Measurements from ENCODE around the gene SOHLH2. TPM values are rescaled to one million over a fixed set of nuclear protein-coding genes. Genes with fewer than 3 reads are reported as not detected.

The SOHLH2 gene
- total RNA-seq, 1 experiment from 2014 or later: 5.8 TPM

DNA sequence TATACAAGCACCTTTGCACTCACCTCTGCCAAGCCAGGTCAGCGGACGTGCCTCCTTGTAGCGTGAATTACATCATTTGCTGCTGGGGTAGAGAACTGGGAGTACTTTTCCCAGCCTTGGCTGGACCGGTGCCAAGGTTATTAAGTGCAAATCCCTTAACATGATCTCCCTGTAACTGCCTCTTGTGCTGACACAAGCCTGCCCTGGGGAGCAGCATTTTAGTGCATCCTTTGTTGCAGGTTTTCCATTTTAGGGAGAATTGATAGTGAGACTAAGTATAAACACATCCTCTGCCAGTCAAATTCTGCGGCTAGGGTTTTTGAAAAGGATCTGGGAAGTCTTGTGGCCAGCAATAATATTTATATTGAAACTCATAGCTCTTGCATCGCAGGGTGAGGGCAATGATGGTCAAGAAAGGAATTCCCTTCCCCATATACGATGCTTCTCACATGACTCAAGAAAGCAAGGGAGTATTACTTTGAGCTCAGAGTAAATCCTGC, 50.5 kb downstream of the SOHLH2 start:
- no peaks in the 10 kb centered on the region for H3K9me3 Mint-ChIP-seq
- DNase-seq (ENCODE audit: low spot score): no peak

DNA sequence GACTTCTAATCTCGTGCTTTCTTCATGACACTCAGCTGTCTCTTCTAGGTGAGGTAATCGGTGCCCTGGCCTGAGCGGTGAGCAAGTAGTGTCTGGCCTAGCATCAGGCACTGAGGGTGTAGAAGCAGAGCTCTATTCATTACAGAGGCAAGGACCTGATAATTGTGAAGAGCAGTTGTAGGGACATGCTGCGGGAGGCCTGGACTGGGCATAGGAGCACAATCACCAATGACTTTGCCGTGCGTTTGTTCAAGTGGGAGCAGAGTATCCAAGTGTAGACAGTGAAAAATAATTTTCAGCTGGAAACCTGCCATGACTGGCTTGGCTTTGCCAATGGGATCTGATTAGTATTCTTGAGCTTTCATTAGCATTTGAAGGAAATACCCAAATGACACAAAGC, 51.1 kb downstream of the SOHLH2 start:
- CTCF ChIA-PET: interaction anchor here (0.5 kb wide), 1 partner anchor 115 kb away, joined by 4 read pairs; no protein-coding TSS in a partner anchor
- H3K36me3 Mint-ChIP-seq: no peaks in the 10 kb centered on the region
- no peak overlapping the region for H3K4me3 Mint-ChIP-seq
- H3K27me3 Mint-ChIP-seq (ENCODE audit: low read depth): no peaks in the 10 kb centered on the region
- ATAC-seq: peak; percentile 32
- TF ChIP-seq FOXK1 (CRISPR knock-in tag; IDR thresholded peaks at IDR 0.05) (no peak), MXD4 (CRISPR knock-in tag; IDR thresholded peaks at IDR 0.05; ENCODE audit: borderline replicate concordance) (no peak), ZNF396 (CRISPR knock-in tag; IDR thresholded peaks at IDR 0.05; ENCODE audit: borderline replicate concordance) (no peak), ELF4 (CRISPR knock-in tag; IDR thresholded peaks at IDR 0.05; ENCODE audit: low read depth) (no peak), JAZF1 (CRISPR knock-in tag; IDR thresholded peaks at IDR 0.05) (no peak), NR3C1 (CRISPR knock-in tag; conservative IDR thresholded peaks at IDR 0.05; ENCODE audit: low read depth) (no peak), RELA (CRISPR knock-in tag; IDR thresholded peaks at IDR 0.05; ENCODE audit: borderline replicate concordance) (no peak), SMAD4 (CRISPR knock-in tag; IDR thresholded peaks at IDR 0.05) (no peak), NR2C2 (CRISPR knock-in tag; IDR thresholded peaks at IDR 0.05) (no peak), TEAD1 (CRISPR knock-in tag; IDR thresholded peaks at IDR 0.05) (no peak), EMX1 (CRISPR knock-in tag; IDR thresholded peaks at IDR 0.05) (no peak)
- TF ChIP-seq, protein P1, sequence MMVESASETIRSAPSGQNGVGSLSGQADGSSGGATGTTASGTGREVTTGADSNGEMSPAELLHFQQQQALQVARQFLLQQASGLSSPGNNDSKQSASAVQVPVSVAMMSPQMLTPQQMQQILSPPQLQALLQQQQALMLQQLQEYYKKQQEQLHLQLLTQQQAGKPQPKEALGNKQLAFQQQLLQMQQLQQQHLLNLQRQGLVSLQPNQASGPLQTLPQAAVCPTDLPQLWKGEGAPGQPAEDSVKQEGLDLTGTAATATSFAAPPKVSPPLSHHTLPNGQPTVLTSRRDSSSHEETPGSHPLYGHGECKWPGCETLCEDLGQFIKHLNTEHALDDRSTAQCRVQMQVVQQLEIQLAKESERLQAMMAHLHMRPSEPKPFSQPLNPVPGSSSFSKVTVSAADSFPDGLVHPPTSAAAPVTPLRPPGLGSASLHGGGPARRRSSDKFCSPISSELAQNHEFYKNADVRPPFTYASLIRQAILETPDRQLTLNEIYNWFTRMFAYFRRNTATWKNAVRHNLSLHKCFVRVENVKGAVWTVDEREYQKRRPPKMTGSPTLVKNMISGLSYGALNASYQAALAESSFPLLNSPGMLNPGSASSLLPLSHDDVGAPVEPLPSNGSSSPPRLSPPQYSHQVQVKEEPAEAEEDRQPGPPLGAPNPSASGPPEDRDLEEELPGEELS (CRISPR knock-in tag; IDR thresholded peaks at IDR 0.05): no peak
- TF ChIP-seq, protein P2, sequence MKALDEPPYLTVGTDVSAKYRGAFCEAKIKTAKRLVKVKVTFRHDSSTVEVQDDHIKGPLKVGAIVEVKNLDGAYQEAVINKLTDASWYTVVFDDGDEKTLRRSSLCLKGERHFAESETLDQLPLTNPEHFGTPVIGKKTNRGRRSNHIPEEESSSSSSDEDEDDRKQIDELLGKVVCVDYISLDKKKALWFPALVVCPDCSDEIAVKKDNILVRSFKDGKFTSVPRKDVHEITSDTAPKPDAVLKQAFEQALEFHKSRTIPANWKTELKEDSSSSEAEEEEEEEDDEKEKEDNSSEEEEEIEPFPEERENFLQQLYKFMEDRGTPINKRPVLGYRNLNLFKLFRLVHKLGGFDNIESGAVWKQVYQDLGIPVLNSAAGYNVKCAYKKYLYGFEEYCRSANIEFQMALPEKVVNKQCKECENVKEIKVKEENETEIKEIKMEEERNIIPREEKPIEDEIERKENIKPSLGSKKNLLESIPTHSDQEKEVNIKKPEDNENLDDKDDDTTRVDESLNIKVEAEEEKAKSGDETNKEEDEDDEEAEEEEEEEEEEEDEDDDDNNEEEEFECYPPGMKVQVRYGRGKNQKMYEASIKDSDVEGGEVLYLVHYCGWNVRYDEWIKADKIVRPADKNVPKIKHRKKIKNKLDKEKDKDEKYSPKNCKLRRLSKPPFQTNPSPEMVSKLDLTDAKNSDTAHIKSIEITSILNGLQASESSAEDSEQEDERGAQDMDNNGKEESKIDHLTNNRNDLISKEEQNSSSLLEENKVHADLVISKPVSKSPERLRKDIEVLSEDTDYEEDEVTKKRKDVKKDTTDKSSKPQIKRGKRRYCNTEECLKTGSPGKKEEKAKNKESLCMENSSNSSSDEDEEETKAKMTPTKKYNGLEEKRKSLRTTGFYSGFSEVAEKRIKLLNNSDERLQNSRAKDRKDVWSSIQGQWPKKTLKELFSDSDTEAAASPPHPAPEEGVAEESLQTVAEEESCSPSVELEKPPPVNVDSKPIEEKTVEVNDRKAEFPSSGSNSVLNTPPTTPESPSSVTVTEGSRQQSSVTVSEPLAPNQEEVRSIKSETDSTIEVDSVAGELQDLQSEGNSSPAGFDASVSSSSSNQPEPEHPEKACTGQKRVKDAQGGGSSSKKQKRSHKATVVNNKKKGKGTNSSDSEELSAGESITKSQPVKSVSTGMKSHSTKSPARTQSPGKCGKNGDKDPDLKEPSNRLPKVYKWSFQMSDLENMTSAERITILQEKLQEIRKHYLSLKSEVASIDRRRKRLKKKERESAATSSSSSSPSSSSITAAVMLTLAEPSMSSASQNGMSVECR (CRISPR knock-in tag; IDR thresholded peaks at IDR 0.05; ENCODE audit: borderline replicate concordance): no peak
- no peak overlapping the region for H3K27ac Mint-ChIP-seq
- DNase-seq (ENCODE audit: low spot score): no peak
- no peaks in the 10 kb centered on the region for H3K9me3 Mint-ChIP-seq
- POLR2A ChIA-PET: no interaction called here
- H3K4me1 Mint-ChIP-seq: peaks cover 17% of the 10 kb centered on the region

More for the DNA sequence above, 50.5 kb downstream of the SOHLH2 start:
- CTCF ChIA-PET: interaction anchor here (0.5 kb wide), 1 partner anchor 114 kb away, joined by 4 read pairs; no protein-coding TSS in a partner anchor
- Mint-ChIP-seq H3K4me3 (no peak overlapping the region), H3K36me3 (no peaks in the 10 kb centered on the region), H3K27ac (no peak overlapping the region), H3K4me1 (peaks cover 17% of the 10 kb centered on the region), H3K27me3 (ENCODE audit: low read depth) (no peaks in the 10 kb centered on the region)
- ATAC-seq: peak; percentile 39
- POLR2A ChIA-PET: no interaction called here
- no peak for TF ChIP-seq ELF4 (CRISPR knock-in tag; IDR thresholded peaks at IDR 0.05; ENCODE audit: low read depth)
- no peak for TF ChIP-seq ZBTB21 (CRISPR knock-in tag; IDR thresholded peaks at IDR 0.05; ENCODE audit: borderline replicate concordance)
- TF ChIP-seq, protein P3, sequence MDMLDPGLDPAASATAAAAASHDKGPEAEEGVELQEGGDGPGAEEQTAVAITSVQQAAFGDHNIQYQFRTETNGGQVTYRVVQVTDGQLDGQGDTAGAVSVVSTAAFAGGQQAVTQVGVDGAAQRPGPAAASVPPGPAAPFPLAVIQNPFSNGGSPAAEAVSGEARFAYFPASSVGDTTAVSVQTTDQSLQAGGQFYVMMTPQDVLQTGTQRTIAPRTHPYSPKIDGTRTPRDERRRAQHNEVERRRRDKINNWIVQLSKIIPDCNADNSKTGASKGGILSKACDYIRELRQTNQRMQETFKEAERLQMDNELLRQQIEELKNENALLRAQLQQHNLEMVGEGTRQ (CRISPR knock-in tag; IDR thresholded peaks at IDR 0.05): no peak
- TF ChIP-seq, protein P4, sequence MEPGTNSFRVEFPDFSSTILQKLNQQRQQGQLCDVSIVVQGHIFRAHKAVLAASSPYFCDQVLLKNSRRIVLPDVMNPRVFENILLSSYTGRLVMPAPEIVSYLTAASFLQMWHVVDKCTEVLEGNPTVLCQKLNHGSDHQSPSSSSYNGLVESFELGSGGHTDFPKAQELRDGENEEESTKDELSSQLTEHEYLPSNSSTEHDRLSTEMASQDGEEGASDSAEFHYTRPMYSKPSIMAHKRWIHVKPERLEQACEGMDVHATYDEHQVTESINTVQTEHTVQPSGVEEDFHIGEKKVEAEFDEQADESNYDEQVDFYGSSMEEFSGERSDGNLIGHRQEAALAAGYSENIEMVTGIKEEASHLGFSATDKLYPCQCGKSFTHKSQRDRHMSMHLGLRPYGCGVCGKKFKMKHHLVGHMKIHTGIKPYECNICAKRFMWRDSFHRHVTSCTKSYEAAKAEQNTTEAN (CRISPR knock-in tag; IDR thresholded peaks at IDR 0.05): no peak
- TF ChIP-seq, protein P5, sequence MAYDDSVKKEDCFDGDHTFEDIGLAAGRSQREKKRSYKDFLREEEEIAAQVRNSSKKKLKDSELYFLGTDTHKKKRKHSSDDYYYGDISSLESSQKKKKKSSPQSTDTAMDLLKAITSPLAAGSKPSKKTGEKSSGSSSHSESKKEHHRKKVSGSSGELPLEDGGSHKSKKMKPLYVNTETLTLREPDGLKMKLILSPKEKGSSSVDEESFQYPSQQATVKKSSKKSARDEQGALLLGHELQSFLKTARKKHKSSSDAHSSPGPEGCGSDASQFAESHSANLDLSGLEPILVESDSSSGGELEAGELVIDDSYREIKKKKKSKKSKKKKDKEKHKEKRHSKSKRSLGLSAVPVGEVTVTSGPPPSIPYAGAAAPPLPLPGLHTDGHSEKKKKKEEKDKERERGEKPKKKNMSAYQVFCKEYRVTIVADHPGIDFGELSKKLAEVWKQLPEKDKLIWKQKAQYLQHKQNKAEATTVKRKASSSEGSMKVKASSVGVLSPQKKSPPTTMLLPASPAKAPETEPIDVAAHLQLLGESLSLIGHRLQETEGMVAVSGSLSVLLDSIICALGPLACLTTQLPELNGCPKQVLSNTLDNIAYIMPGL (CRISPR knock-in tag; IDR thresholded peaks at IDR 0.05): no peak
- TF ChIP-seq SMAD4 (CRISPR knock-in tag; IDR thresholded peaks at IDR 0.05): no peak
- no peak for TF ChIP-seq KAT7 (CRISPR knock-in tag; IDR thresholded peaks at IDR 0.05; ENCODE audit: borderline replicate concordance)
- no peak for TF ChIP-seq ZNF396 (CRISPR knock-in tag; IDR thresholded peaks at IDR 0.05; ENCODE audit: borderline replicate concordance)

Data from WTC11 (cell line).